Mononuclear cell (primary cell): ENCODE results near the gene NTM. TPM values are rescaled to one million over a fixed set of nuclear protein-coding genes. Genes with fewer than 3 reads are reported as not detected.

ENCODE experiments used
- H3K27me3 ChIP-seq: 2 replicates; pipeline ENCODE4 v1.6.0; 2011; ENCODE audit warnings: low read length, control low read depth; ENCODE audit not compliant: insufficient read depth
- H3K4me1 ChIP-seq: 2 replicates; pipeline ENCODE4 v1.5.1; 2011; ENCODE audit warnings: mild to moderate bottlenecking, low read length, control low read depth; ENCODE audit not compliant: insufficient read depth
- H3K4me3 ChIP-seq: 2 replicates; pipeline ENCODE4 v1.5.1; 2011; ENCODE audit warnings: mild to moderate bottlenecking, low read length, moderate library complexity
- H3K9me3 ChIP-seq: 2 replicates; pipeline ENCODE4 v1.5.1; 2011; ENCODE audit warnings: low read depth, mild to moderate bottlenecking, control low read depth, low read length
- total RNA-seq: library from RNA; depleted of rRNA; stranded (reverse); fragments of >200 nt; gene quantifications from one replicate; pipeline ENCODE4 v1.2.3, GENCODE V29; 2012

The NTM gene
- total RNA-seq, 1 donor, result not detected

DNA sequence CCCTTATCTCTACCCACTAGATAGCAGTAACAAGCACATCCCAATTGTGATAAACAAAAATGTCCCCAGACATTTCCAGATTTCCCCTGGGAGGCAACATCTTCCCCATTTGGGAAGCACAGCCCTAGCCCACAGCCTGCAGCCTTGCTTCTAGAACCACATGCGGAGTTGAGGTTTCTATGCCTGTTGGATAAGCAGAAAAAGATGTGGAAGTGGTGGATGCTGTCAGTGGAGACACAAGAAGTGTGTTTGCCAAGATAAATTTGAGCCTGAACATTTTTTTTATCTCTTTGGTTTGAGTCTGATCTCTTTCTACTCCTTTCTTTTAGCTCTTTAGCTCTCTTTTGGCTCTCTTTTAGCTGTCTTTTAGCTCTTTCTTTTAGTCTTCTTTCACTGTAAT lies 884.5 kb downstream of the NTM start:
- no peaks in the 10 kb centered on the region for H3K27me3 ChIP-seq
- no peaks in the 10 kb centered on the region for H3K4me1 ChIP-seq
- no peaks in the 10 kb centered on the region for H3K9me3 ChIP-seq
- H3K4me3 ChIP-seq, result no peak overlapping the region

DNA sequence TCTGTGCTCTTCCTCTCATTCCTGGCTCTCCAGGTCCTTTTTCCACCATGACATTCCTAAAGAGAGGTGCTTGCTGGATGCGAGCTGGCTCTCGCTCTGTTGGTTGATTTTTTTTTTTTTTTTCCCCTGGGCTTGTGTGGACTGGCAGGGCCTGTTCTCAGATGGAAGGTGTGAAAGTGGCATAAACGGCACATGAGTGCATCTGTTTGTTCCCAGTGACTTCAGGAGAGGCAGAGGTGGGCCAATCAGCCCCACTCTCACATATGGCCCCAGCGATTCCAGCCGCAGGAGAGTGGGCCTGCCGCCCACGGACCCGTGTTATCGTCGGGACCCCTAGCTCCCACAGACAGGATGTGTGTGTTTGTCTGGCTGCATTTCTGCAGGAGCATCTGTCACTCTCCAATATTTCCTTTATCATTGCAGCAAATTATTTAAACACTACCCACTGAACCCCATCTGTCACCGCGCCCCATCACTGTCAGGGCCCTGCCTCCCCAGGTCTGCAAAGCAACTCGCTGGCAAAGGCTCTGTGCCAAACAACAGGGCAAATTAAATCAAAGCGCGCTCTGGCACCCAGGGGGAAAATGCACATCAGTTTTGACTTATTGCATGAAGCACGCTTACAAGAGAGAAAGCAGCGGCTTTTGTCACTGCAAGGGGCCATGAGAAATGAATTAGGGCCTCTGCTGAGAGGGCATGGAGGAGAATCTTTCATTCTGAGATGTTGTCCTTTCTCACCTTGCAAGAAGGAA lies 886.3 kb downstream of the NTM start:
- Histone ChIP-seq H3K27me3 (no peaks in the 10 kb centered on the region), H3K9me3 (no peaks in the 10 kb centered on the region), H3K4me1 (no peaks in the 10 kb centered on the region), H3K4me3 (no peak overlapping the region)

DNA sequence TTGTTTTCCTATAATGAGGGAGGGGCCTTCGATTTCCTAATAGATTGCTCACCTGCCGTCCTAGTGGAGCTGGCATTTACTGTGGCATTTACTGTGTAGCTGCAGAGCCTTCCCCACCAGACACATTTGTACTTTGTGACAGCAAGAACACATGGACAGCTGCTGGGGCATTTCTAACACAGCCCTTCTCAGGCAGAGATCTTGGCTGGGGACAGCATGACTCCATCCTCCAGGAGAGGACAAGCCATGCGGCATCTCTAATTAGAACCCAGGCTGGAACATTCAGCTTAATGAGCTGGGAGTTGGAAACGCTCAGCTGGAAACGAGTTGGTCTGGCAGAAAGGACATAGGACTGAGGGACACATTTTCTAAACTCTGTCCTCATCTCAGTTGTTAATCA lies 887.5 kb downstream of the NTM start:
- Histone ChIP-seq H3K4me3 (no peak overlapping the region), H3K4me1 (no peaks in the 10 kb centered on the region), H3K9me3 (no peaks in the 10 kb centered on the region), H3K27me3 (no peaks in the 10 kb centered on the region)

DNA sequence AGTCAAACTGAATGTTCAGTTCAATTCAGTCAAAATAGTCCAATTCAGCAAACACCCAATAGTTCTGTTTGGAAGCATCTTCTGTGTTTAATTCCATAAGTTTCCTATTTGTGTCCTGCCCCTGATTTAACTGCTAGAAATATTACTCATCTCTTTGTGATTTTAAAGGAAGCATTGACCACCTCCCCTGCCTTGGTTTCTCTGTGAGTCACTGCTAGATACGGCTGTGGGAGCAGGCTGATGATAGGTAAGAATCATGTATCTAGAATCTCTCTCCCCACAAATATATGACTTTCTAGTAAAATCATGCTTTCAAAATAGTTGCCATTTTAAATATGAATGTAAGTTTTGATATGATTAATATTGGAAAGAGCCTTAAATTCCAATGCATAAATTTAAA lies 888.5 kb downstream of the NTM start:
- Histone ChIP-seq H3K9me3 (no peaks in the 10 kb centered on the region), H3K4me3 (no peak overlapping the region), H3K27me3 (no peaks in the 10 kb centered on the region), H3K4me1 (no peaks in the 10 kb centered on the region)

DNA sequence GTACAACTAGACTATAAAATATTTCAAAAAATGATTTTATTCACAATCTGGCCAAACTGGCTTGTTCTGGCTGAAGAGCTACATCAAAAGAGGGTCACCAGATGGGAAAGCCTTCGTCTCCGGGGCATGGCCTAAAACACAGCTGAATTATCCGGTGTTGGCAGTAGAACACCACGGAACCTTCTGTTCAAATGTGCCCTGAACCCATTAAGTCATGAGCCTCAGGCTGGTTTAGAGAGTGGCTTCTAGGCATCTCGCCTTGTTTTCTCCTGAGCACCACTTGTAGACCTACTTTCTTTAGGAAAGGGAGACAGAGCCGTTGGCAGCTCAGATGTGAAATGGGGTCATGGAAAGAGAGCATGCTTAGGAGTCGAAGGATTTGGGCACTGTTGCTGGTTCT lies 890.2 kb downstream of the NTM start:
- Histone ChIP-seq H3K4me3 (no peak overlapping the region), H3K27me3 (no peaks in the 10 kb centered on the region), H3K9me3 (no peaks in the 10 kb centered on the region), H3K4me1 (no peaks in the 10 kb centered on the region)

DNA sequence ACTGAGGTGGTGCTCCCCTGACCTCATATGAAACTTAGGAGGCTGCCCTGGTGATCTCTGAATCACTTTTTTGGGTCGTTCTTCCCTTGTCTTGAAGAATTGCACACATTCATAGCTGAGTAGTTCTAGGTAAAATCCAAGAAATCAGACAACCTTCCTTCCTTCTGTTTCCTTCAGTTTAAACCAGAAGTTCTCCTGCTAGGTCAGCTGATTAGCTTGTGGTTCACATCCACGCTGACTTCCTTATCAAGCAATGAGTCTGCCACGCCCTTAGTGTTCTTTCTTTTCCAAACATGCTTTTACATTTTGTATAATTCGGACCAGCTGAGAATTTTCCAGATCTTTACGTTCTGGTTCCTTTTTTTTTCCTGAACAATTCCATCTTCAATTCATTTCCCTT lies 892.8 kb downstream of the NTM start:
- no peak overlapping the region for H3K4me3 ChIP-seq
- no peaks in the 10 kb centered on the region for H3K27me3 ChIP-seq
- H3K4me1 ChIP-seq, result no peaks in the 10 kb centered on the region
- no peaks in the 10 kb centered on the region for H3K9me3 ChIP-seq

DNA sequence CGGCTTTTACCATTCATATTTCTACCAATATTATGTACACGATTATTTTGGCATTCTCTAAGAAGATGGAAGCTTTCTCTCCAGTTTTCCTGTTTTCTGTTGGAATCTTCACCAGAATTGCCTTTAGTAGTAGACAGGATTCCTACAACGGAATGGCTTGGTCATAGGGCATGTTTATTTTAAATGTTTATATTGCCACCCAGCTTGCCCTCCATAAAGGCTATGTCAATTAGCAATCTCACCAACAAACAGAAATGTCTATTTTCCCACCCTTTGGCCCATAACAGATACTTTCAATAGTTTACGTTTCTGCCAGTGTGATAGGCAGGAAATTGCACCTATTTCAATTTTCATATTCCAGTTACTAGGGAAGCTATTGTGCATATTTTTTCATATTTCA lies 893.5 kb downstream of the NTM start:
- Histone ChIP-seq H3K4me1 (no peaks in the 10 kb centered on the region), H3K4me3 (no peak overlapping the region)

DNA sequence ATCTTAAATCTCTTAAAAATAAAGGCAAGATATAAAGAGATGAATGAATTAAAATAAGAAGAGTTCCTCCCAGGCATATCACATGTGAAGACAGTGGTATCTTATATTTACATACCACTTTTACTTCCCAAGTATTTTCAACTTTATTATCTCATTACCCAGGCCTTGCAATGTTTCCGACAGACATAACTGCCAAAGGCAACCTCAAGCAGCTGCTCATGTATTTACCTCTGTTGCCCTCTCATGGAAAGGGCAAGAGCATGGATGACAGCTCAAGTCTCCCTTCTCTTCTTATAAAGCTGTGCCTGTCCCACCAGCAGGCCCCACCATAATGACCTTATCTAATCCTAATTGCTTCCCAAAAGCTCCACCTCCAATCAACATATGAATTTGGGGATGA lies 894.2 kb downstream of the NTM start:
- H3K27me3 ChIP-seq, result no peaks in the 10 kb centered on the region
- no peaks in the 10 kb centered on the region for H3K9me3 ChIP-seq
- H3K4me1 ChIP-seq, result no peaks in the 10 kb centered on the region
- H3K4me3 ChIP-seq, result no peak overlapping the region

More for the DNA sequence above, 893.5 kb downstream of the NTM start:
- no peaks in the 10 kb centered on the region for H3K9me3 ChIP-seq
- no peaks in the 10 kb centered on the region for H3K27me3 ChIP-seq

DNA sequence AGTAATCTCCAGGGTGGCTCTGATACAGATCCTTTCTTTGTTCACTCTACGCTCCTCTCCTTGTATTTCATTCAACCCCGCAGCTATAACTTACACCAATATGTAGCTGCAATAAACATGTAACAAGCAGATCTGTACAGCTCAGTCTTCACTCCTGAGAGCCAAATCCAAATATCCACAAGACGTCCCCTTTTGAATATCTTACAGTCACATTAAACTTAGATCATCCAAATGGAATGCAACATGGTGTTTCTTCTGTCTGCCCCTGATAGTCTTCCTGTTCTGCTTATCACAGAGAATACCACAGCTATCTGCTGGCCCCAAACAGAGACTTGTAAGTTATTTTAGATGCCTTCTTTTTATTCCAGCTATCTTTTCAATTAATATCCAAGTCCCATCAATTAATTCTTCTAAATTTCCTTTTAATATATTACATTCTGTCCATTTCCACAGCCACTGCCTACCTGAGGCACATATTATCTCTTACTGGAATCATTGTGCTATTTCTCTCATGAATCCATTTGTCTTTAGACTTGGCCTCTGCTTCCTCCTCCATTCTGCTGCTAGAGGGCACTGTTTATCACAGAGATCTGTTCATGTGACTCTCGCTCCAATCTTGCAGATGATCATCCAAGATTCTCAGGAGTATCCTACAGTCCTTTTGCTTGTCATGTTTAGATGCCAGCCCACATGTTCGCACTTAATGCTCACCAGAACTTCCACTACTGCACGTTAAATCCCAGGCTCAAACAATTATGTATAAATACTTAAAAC lies 908.6 kb downstream of the NTM start:
- no peaks in the 10 kb centered on the region for H3K4me1 ChIP-seq
- no peaks in the 10 kb centered on the region for H3K9me3 ChIP-seq
- no peak overlapping the region for H3K4me3 ChIP-seq

DNA sequence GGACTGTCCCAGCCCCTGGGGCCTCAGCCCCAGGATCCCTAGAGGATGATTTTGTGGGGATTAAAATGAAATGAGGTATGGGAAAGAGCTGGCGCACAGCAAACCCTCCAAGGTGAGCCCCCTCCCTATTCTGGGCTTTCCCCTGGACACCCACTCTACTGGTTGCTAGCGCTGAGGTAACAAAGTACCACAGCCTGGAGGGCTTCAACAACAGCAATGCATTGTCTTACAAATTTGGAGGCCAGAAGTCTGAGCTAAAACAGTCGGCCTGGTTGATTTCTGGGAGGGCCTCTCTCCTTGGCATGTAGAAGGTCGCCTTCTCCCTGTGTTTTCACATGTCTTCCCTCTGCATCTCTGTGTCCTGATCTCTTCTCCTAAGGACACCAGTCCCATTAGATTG lies 913.6 kb downstream of the NTM start:
- Histone ChIP-seq H3K9me3 (no peaks in the 10 kb centered on the region), H3K4me3 (no peak overlapping the region), H3K4me1 (no peaks in the 10 kb centered on the region), H3K27me3 (no peaks in the 10 kb centered on the region)

More for the DNA sequence above, 908.6 kb downstream of the NTM start:
- H3K27me3 ChIP-seq, result no peaks in the 10 kb centered on the region

DNA sequence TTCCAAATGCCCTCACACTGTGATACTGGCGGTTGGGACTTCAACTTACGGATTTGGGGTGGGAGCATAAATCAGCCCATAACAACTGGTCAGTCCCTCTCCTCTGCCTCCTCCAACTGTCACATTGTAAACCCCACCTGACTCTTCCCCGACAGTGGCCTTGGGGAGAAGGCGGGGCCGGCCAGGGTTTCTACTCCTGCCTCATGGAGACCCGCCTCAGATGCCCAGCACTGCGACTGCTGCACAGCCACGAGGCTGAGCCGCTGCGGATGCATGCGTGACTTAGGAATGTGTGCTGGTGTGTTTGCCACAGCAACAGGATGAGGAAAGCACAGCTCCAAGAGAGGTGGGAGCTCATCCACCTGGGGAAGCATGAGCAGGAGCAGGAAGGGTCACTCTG lies 914.2 kb downstream of the NTM start:
- H3K4me1 ChIP-seq, result no peaks in the 10 kb centered on the region
- H3K9me3 ChIP-seq, result no peaks in the 10 kb centered on the region
- H3K4me3 ChIP-seq, result no peak overlapping the region

DNA sequence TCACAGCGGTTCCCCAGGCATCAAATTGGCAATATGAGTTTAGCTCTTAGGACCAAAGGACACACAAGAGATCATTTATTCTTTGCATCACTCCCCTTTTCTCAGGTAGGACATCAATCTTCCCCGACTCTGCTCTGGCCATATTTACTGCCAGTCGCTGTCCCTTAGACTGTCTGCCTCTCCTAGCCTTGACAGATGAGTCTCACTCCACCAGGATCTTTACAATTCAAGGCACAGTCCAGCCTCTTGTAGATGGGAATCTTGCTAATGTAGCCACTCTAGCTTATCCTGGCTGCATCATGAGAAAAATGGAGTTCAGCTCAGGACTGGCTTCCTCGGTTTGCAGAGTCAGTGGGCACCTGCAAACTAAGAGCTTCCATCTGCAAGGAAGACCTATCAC lies 915.2 kb downstream of the NTM start:
- Histone ChIP-seq H3K27me3 (peaks cover 3% of the 10 kb centered on the region), H3K9me3 (no peaks in the 10 kb centered on the region), H3K4me1 (no peaks in the 10 kb centered on the region), H3K4me3 (no peak overlapping the region)

More for the DNA sequence above, 914.2 kb downstream of the NTM start:
- H3K27me3 ChIP-seq, result peaks cover under 1% of the 10 kb centered on the region

DNA sequence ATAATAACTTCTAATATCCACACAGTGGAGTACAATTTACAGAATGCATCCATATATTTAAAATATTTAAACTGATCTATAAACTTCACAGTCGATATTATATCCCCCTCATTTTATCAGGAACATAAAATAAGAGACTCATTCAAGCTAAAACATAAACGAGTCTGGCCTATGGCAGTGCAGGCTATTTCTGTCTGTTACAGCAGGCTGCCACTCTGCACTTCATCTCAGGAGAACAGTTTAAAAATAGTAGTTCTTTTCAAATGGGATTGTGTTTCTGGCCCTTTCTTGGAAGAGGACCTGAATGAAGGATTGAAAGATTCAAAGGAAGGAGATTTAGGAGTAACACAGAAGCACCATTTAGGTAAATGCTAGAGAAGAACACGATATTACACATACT lies 915.7 kb downstream of the NTM start:
- Histone ChIP-seq H3K27me3 (peaks cover 3% of the 10 kb centered on the region), H3K4me1 (no peaks in the 10 kb centered on the region), H3K9me3 (no peaks in the 10 kb centered on the region), H3K4me3 (no peak overlapping the region)

DNA sequence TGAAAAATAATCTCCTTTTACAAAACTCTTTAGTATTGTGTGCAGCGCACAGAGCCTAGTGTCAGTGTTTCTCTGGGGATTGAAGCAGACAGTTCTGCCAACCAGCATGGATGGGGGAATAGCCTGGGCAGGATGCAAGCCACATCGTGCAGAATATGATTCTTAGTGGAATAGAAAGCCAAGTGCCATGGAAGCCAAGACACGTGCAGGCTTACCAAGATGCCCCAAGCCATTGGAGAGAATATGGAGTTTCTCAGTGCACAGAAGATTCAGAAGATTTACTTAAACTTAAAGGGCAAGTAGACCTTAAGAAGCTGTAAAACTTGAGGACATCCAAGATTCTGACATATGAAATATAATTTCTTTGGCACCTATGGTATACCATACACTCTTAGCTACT lies 917.6 kb downstream of the NTM start:
- Histone ChIP-seq H3K4me3 (no peak overlapping the region), H3K27me3 (peaks cover 3% of the 10 kb centered on the region), H3K9me3 (no peaks in the 10 kb centered on the region), H3K4me1 (no peaks in the 10 kb centered on the region)

DNA sequence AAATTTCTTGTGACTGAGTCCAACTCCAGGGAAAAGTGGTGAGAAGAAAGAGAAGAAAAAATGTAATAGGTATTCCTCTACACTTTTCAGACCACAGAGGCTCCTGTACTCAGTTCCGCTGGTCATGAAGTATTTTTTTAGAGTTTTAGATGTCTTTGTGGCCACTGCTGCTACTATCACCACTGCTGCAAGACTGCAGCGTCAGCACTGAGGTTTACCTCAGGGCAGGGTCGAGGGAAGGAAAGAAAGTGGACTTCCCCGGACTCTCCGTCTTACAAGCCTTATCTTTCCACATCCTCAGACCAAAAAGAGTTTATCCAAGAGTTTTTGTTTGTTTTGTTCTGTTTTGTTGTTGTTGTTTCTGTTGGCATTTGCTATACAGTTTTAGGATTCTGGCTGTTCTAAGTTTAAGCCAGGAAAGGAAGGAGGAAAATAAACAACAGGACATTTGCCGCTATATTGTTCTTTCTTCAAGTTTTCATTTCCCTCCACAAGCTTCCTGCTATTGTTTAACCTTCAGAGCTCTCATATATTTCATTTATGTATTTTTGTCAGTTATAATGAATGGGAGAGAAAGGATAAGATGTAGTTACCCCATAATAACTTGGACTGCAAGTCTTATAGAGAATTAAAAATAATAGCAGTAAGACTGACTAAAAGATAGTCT lies 919.3 kb downstream of the NTM start:
- Histone ChIP-seq H3K9me3 (no peaks in the 10 kb centered on the region), H3K4me3 (no peak overlapping the region), H3K4me1 (no peaks in the 10 kb centered on the region), H3K27me3 (peaks cover 3% of the 10 kb centered on the region)
